GM21367 (cell line): ENCODE data around the gene NACC2.

Experiments used
- ATAC-seq: cut with Tn5 transposase; IDR thresholded peaks from one replicate; pipeline ENCODE4 v1.9.1; 2021; ENCODE audit not compliant: unreplicated experiment

NACC2 gene

DNA sequence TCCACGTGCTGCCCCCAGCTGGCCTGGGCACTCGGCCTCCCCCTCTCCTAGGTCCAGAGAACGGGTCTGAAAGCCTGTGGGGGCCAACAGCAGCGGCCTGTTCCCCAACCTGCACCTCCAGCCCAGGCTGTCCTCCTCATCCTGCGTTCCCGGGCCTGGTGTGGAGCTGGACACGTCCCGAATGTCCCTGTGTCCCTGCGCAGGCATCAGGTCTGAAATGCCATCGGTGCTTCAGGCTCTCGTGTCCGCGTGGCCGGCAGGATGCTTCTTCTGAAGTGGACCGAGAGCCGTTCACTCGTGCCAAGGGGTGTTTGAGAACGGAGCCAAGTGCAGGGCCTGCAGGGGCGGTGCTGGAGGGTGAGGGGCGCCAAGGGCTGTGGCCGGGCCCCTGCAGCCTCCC lies 109.2 kb downstream of the NACC2 start:
- ATAC-seq, result no peak

DNA sequence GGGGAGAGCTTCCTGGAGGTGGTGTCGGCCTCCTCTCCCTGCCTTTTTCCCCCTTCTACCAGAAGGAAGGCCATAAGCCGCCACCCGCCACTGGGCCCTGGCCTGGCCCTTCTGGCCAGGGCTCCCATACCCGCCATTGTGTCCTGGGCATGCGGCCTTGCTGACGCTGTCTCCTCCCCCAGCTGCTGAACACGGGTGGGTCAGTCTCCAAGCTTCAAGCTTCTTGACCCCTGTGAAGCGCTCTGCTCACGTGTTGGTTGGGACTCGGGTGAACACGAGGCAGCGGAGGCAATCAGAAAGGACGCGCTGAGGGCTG lies 109.7 kb downstream of the NACC2 start:
- ATAC-seq, result no peak

DNA sequence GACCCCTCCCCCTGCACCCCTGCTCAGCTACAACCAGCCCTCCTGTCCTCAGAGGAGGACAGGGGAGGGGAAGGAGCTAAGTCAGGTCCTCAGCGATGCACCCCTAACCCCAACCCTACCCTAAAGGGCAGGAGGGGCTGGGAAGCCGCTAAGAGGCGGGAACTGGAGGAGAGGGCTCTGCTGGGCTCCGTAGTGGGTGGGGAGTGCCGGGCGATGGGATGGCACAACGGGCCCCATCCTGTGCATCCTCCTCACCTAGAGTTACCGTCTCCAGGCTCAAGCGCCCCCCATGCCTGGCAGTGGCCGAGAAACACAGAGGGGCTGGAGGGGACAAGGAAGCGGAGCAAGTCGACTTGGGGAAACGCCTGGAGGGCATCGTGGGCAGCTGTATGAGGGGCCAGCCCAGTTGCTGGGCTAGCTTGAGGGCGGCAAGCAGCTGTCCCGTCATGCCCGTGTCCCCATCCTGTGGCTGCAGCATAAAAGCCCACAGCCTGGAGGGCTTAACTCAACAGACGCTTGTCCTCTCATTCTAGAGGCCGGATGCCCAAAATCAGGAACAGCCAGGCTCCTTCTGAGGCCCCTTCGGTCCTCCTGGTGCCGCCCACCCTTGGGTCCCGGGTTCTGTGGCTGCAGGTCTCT lies 110.9 kb downstream of the NACC2 start:
- no peak for ATAC-seq

DNA sequence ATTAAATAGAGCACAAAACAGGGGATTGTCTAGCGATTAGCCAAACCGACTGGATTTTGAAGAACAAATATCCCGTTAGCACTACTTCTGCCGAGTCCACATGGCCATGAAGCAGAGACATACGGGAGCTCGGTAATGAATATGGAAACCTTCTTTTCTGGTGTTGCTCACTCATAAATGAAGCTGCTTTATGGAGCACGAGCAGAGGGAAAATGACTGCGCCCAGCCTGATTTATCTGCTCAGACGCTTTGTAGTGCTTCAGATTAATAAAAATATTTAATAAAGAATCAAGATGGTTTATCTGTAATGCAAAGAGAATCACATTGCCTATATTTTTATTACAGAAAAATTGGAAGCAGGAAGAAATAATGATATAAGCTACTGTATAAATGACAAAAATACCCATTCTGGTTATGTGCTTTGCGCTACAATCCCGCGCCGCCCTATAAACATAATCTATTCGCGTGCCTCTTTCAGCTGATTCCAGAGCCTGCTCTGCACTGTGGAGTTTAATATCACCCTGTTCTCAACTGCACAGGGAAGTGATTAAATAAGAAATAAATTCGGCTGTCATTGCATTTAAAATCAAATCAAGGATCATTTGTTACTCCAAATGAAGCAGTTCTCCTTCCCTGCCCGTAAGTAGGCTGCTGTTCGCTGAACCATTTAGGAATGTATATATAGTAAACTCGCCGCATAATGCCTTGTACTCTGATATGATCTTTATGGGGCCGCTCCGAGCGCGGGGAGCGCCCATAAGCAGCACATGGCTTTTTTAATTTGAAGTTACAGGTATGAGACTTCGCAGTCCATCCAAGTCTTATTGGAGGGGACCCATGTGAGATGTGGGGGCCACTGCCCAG lies 111.6 kb downstream of the NACC2 start:
- ATAC-seq, result no peak

DNA sequence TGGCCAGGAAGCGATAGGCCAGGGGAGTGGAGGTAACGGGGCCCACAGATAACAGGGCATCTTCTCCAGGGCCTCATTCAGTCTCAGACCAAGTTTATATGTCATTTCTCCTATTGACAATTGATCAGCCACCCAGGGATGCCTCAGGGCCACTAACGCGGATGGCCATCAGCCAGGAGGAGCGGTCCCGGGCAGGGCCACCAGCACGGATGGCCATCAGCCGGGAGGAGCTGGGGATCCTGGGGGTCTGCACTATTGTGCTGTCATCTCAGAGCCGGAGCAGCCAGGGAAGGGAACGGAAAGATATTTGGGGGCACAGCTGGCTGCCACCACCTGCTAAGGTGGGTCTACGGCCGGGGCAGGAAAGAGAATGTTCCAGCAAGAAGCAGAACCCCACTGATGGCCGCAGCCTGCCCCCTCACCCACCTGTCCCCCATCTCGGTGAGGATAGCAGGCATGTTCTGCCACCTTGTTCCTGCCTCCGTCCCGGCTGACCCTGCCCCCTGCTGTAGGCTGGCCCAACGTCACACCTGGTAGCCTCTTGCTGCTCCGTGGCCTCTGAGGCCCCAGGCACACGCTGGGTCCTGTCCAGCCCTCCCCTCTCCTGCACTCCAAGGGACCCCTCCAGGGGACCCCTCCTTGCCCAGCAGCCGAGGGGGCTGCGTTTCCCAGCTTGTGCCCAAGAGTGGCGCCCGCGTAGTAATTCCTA lies 112.4 kb downstream of the NACC2 start:
- ATAC-seq, result no peak

DNA sequence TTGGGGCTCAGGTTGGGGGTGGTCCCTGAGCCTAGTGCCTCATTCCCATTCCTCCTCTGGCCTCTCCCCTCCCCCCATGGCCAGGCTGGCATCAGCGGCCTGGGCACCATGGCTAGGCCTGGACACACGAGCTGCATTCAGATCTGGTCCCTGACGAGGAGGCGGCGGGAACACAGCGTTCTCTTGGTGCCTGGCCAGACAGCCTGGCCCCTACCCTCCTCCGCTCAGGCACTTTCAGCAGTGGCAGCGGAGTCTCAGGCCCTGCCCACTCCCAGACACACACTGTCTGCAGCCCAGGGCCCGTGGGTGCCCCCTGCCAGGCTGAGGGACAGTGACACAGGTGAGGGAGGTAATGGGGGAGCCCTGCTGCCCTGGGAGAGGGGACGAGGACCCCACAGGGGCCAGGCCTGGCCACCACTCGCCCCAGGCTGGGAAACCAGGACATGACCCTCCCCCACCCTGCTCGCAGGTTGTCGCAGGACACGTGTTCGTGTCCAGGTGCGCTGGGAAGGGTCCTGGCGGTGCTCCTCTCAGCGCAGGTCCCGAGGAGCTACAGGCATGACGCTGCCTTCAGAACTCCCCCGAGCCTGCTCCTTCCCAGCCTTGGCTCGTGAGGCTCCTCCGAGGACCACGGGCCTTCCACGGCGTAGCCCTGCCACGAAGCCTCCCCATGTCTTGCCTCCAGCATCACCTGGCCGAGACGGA lies 114.0 kb downstream of the NACC2 start:
- ATAC-seq, result no peak

DNA sequence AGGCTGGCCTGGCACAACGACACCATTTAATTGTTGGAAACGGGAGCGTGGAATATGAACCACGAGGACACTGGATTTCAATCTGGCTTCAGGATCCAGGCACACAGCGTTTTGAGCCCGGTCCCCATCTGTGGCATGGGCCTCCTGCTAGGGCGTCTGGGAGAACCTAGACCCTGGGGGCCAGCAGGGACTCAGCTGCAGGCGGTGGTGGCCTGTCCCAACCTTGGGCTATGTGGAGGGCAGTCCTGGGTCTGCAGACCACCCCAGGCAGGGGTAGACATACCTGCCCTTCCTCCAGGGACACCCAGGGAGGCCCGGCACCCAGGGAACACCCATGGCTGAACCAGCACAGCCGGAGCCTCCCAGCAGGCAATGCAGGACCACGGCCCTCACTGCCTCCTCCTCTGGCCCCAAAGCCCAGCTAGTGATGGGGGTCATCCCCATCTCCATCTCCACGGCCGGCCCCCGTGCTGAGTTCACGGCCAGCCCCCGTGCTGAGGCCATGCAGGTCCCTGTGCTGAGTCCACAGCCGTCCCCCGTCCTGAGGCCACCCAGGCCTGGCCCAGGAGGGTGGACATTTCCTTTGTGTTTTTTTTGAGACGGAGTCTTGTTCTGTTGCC lies 115.4 kb downstream of the NACC2 start:
- no peak for ATAC-seq

DNA sequence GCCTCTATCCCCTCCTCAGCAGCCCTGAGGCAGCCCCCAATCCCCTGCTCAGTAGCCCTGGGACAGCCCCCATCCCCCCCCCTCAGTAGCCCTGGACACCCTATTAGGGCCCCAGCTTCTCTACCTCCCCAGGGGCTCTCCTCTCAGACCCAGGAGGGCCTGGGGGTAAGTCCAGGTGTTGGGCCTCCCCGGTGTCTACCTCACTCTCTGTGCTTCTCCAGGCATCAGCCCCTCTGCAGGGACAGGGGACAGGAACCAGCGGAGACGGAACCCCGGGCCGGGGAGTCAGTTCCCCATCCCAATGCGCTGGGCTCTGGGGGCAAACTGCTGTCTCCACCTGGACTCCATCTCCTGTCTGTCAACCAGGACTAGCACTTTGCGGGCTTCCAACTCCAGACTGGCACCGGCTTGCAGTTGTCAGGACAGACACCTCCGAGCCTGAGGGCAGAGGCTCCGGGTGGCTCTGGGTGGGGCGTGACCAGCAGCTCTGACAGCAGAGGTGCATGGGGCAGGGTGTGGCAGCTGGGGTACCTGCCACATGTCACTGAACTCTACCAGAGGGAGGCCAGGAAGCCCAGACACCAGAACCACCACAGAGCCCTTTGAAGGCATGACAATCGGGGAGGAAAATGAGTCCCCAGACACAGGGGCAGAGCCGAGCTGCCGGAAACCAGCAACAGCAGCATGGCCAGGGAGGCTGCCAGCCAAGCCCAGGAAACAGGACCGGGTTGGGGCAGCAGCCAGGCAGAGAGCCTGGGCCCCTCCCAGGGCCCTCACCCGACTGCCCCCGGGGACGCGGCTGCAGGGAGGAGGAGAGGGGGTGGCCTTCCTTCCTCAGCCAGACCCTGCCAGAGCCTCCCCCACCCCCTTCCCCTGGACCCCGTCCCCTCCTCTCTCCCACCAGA lies 116.2 kb downstream of the NACC2 start:
- ATAC-seq, result no peak

DNA sequence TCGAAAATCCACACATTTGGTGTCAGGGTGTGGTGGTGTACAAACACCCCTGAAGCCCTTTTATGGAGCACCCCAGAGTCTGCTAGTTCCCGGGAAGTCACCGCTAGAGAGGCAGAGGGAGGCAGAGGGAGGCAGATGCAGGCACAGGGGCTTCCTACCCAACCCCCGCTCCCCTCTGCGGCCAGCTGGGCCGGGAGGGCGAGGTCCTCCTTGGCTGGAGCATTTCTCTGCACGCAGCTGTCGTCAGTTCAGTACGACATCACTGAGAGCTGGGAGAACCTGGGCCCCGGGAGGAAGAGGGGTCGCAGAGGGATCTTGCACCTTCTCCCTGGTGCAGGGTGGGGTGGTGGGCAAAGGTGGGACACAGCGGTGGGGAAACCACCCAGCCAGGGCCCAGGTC lies 118.1 kb downstream of the NACC2 start:
- no peak for ATAC-seq

DNA sequence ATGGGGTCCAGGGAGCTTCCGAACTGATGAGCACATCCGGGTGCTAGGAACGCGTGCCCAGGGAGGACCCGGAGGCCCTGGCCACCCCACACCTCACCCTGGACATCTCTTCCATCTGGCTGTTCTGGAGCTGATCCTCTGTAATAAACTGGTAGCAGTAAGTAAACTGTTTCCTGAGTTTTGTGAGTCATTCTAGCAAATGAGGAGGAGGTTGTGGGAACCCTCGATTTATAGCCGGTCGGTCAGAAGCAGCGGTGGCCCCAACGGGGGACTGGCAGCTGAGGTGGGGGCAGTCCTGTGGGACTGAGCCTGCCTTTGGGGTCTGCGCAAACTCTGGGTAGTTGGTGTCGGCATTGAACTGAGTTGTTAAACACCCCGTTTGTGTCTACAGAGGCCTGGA lies 118.6 kb downstream of the NACC2 start:
- ATAC-seq, result no peak

DNA sequence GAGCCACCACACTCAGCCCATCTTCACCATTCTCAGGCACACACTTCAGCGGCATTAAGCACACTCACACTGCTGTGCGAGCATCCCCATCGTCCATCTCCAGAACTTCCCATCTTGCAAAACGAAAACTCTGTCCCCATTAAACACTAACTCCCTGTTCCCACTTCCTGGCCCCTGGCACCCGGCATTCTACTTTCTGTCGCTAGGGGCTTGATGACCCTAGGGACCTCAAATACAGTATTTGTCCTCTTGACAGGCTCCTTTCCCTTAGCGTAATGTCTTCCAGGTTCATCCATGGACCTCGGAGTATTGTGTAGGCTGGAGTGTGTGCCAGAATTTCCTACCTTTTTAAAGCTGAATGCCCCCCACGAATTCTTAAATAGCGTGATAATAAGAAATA lies 119.3 kb downstream of the NACC2 start:
- ATAC-seq, result no peak

DNA sequence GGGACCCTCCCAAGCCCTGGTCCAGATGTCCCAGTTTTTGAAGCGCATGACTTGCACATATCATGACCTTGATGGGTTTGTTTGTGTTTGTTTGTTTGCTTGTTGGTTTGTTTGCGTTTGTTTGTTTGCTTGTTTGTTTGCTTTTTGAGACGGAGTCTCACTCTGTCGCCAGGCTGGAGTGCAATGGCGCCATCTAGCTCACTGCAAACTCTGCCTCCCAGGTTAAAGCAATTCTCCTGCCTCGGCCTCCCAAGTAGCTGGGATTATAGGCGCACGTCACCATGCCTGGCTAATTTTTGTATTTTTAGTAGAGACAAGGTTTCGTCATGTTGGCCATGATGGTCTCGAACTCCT lies 120.9 kb downstream of the NACC2 start:
- no peak for ATAC-seq

DNA sequence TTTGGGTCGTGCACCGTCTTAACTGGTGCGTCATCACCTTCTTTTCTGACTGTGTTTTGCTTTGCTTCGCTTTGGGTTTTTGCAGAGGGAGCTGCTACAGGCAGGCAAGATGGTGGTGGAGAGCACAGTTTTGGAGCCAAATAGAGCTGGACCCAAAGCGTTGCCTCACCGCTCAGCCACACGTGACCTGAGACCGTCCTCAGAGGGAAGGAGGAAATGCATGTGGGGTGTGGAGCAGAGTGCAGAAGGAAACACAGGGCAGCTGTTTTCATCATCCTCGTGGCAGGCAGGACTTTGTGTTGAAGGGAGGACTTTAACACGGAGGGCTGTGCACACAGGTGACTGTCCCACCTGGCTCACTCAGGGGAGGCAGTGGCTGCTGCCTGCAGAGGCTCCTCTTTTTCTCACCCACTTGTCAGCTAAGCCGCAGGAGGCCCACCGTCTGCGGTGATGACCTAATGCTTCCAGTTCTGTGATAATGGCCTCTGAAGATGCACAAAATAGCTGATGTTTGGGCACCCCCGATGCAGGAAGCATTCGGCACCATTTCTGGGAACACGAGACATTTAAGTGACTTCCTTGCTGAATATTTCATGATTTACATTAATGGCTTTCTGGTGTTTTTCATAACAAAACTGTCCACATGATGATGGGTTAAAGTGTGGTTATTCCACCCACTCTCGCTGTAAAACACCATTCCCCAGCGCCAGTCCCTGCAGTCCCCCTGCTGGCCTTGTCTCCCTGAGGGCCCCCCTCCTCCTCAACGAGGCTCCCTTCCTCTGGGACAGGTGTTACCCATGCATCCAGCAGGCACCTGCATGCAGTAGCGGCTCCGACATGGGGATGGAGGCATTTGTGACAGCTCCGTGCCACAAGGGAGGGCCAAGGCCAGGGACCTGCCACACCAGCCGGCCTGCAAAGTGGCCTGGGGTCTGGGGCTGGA lies 121.5 kb downstream of the NACC2 start:
- no peak for ATAC-seq

DNA sequence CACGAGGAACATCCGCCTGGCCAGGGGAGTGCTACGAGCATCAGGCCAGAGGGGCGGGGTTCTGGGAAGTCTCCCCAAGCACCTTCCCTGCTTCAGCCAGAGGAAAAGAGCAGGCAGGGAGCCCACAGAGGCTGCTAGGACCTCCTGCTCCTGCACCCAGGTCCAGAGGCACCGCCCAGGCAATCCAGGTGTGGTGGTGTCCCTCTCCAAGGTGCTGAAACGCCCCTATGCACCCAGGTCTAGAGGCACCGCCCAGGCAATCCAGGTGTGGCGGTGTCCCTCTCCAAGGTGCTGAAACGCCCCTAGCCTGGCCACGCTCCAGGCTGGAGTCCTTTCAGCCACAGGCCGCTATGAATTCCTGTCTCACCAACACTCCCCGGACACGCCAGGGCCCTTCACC lies 123.2 kb downstream of the NACC2 start:
- no peak for ATAC-seq

DNA sequence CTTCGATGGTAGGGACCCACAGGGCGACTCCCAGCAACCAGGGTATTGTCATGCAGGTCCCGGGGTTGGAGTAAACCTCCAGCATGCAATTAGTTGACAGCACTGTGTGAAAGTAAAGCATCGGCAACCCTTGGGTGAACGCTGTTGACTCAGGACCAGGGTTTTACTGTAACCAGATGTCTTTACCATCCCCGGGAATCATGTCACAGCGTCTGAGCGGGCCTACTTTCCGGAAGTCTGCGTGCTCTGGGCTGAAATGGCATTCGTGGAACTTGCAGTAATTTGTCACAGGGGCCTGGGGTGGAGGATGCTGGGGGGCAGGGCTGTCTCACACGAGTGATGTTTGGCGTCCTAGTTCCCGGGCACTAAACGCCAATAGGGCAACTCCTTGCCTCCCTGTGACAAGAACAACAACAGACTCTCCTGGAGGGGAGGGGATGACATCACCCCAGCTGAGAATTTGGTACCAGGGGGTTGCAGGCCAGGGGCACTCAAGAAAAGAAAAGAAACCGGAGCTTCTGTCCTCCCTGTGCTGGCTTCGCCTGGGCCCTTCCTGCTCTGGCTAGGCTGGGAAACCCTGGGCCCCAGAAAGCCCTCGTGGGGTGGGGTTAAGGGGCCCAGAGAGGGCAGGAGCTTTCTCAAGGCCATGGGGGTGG lies 123.8 kb downstream of the NACC2 start:
- no peak for ATAC-seq

DNA sequence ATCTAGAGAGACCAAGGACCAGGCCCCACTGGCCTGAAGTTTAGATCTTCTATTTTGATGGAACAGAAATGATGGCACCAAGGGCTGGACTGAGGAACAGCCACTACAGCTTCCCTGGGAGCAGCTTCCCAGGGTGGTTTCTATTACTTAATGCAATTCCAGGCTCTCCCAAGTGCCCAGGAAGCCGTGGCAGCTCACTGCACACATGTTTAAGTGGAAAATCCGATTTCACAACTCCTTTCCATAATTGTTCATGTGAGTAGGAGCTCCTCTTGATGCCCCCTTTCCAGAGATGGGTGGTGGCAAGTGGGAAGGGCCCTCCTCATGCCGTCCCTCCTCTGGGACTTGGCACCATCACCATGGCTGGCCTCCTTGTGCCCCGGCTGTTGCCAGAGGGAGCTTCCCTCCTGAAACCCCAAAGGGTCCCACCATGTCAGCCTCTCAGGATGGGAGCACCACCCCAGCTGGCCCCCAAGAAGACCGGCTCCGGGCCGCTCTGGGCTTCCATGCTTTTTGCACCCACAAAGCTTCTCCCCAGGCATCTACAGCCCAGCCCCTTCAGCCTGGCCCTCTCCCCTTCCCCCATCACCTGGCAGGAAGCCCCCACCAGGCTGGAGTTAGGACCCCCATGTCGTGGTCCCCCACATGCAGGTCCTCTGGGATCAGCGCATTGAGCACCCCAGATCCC lies 124.8 kb downstream of the NACC2 start:
- no peak for ATAC-seq

DNA sequence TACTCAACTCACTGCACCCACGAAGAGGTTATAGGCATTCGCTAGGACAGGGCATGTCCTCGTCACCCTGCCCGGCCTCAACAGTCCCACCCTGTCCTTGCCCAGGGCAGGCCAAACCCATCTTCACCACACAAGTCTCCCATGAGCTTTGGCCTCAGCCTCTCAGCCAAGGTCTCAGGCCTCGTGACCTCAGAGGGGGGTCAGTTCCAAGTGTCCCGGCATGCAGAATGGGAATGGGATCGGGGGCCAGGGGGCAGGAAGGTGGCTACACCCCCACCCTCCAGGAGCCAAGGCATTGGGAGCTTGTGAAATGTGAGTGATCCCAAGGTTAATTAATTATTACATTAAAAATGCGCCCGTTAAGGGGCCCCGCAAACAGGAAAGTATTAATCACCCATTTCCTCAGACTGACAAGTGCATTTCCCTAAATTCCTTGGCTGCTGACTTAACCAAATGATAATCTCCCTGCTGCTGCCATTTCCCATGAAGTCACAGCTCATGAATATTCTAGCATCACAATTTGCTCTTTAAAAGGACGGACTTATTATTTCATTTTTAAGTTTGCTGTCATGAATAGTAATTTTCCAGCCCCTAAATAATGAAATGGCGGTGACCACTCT lies 125.9 kb downstream of the NACC2 start:
- ATAC-seq, result no peak

DNA sequence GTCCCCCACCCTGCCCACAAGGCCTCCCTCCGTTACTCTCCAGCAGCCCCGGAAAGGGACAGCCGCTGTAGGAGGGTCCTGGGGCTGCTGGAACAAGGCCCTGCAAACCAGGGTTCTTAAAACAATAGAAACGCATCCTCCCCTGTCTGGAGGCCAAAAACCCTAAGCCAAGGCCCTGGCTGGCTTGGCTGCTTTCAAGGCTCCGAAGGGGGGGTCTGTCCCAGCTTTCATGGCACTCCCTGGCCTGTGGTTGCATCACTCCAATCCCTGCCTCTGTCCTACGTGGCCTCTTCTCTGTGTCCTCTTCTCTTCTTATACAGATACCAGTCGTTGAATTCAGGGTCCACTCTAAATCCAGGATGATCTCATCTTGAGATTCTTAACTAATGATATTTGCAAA lies 126.5 kb downstream of the NACC2 start:
- no peak for ATAC-seq
